GM23338 (cell line): ENCODE data around the gene EFCAB6. TPM values are rescaled to one million over a fixed set of nuclear protein-coding genes. Genes with fewer than 3 reads are reported as not detected.

Experiments
- ATAC-seq: fragments of 200-7000 bp; cut with Tn5 transposase; 3 replicates; pipeline ENCODE4 v1.9.1; 2020
- DNase-seq: peaks from one replicate; pipeline ENCODE4 v3.0.0-alpha.2; 2015; ENCODE audit warnings: low spot score
- H2AFZ ChIP-seq: fragments of 200-600 bp; sonication (generic); 2 replicates; pipeline ENCODE4 v1.8.0; 2016; ENCODE audit warnings: antibody characterized with exemption, mild to moderate bottlenecking, moderate library complexity
- H3F3A ChIP-seq: fragments of 200-600 bp; sonication (generic); replicated peaks from 2 replicates; pipeline ENCODE4 v1.8.0; 2017; ENCODE audit warnings: antibody characterized with exemption, mixed run types, low read depth
- H3K27ac ChIP-seq: fragments of 200-600 bp; sonication (generic); 2 replicates; pipeline ENCODE4 v1.6.1; 2016; ENCODE audit warnings: low read depth
- H3K27me3 ChIP-seq: fragments of 200-600 bp; sonication (generic); 2 replicates; pipeline ENCODE4 v1.8.0; 2016; ENCODE audit warnings: mild to moderate bottlenecking, mixed run types, moderate library complexity; ENCODE audit not compliant: insufficient read depth
- H3K36me3 ChIP-seq: fragments of 200-600 bp; sonication (generic); 2 replicates; pipeline ENCODE4 v1.8.0; 2016; ENCODE audit warnings: mild to moderate bottlenecking; ENCODE audit not compliant: insufficient read depth
- H3K4me1 ChIP-seq: fragments of 200-600 bp; sonication (generic); 2 replicates; pipeline ENCODE4 v1.8.0; 2016; ENCODE audit warnings: mild to moderate bottlenecking, moderate library complexity; ENCODE audit not compliant: insufficient read depth
- H3K4me2 ChIP-seq: fragments of 200-600 bp; sonication (generic); 2 replicates; pipeline ENCODE4 v1.7.1; 2017; ENCODE audit warnings: mixed run types
- H3K4me3 ChIP-seq: fragments of 200-600 bp; sonication (generic); 2 replicates; pipeline ENCODE4 v1.6.1; 2016; ENCODE audit warnings: mixed run types
- H3K79me2 ChIP-seq: fragments of 200-600 bp; sonication (generic); replicated peaks from 2 replicates; pipeline ENCODE4 v1.8.0; 2017; ENCODE audit warnings: mild to moderate bottlenecking; ENCODE audit not compliant: insufficient read depth
- H3K9me2 ChIP-seq: fragments of 200-600 bp; sonication (generic); 2 replicates; pipeline ENCODE4 v1.8.0; 2017; ENCODE audit not compliant: insufficient read depth
- H4K20me1 ChIP-seq: fragments of 200-600 bp; sonication (generic); replicated peaks from 2 replicates; pipeline ENCODE4 v1.8.0; 2017; ENCODE audit warnings: mild to moderate bottlenecking; ENCODE audit not compliant: insufficient read depth
- H3K27ac Mint-ChIP-seq: 2 replicates; pipeline ENCODE4 v1.8.0; 2020; ENCODE audit warnings: inconsistent platforms, mild to moderate bottlenecking, moderate library complexity, mixed read lengths
- H3K27me3 Mint-ChIP-seq: 3 replicates; pipeline ENCODE4 v1.8.0; 2022; ENCODE audit warnings: low read depth, mild to moderate bottlenecking, moderate library complexity, mixed read lengths, inconsistent platforms; ENCODE audit not compliant: insufficient read depth, poor library complexity
- H3K36me3 Mint-ChIP-seq: 3 replicates; pipeline ENCODE4 v1.8.0; 2021; ENCODE audit warnings: low read depth, mild to moderate bottlenecking, inconsistent platforms, moderate library complexity, mixed read lengths
- H3K4me1 Mint-ChIP-seq: 3 replicates; pipeline ENCODE4 v1.8.0; 2020; ENCODE audit warnings: mild to moderate bottlenecking, inconsistent platforms, mixed read lengths
- H3K4me3 Mint-ChIP-seq: 3 replicates; pipeline ENCODE4 v1.8.0; 2021; ENCODE audit warnings: moderate library complexity, mild to moderate bottlenecking, inconsistent platforms, mixed read lengths
- H3K9me3 Mint-ChIP-seq: 3 replicates; pipeline ENCODE4 v1.8.0; 2020; ENCODE audit warnings: moderate library complexity, mild to moderate bottlenecking, inconsistent platforms, mixed read lengths
- CREB1 ChIP-seq: fragments of 250-450 bp; sonication (Bioruptor Pico); IDR thresholded peaks from 2 replicates; pipeline ENCODE4 v1.5.0; 2020; ENCODE audit warnings: low read depth, mild to moderate bottlenecking, moderate library complexity
- ETS1 ChIP-seq: IDR thresholded peaks from 2 replicates; pipeline ENCODE4 v1.6.1; 2016; ENCODE audit warnings: antibody characterized with exemption
- EZH2 ChIP-seq: fragments of 200-600 bp; sonication (generic); IDR thresholded peaks from one replicate; pipeline ENCODE4 v1.8.0; 2017; ENCODE audit warnings: antibody characterized with exemption, mild to moderate bottlenecking, low read depth; ENCODE audit not compliant: unreplicated experiment
- JUNB ChIP-seq: IDR thresholded peaks from one replicate; pipeline ENCODE4 v1.6.1; 2016; ENCODE audit warnings: antibody characterized with exemption; ENCODE audit not compliant: unreplicated experiment
- POLR2AphosphoS5 ChIP-seq: IDR thresholded peaks from 2 replicates; pipeline ENCODE4 v1.6.1; 2016; ENCODE audit warnings: antibody characterized with exemption, low read depth
- REST ChIP-seq: IDR thresholded peaks from one replicate; pipeline ENCODE4 v1.6.1; 2018; ENCODE audit warnings: antibody characterized with exemption; ENCODE audit not compliant: unreplicated experiment
- STAT1 ChIP-seq: IDR thresholded peaks from one replicate; pipeline ENCODE4 v1.6.1; 2016; ENCODE audit warnings: antibody characterized with exemption; ENCODE audit not compliant: unreplicated experiment
- ZNF114 ChIP-seq: fragments of 250-450 bp; sonication (Bioruptor Pico); IDR thresholded peaks from 2 replicates; pipeline ENCODE4 v1.5.0; 2020; ENCODE audit warnings: mild to moderate bottlenecking, moderate library complexity
- ZNF331 ChIP-seq: fragments of 250-450 bp; sonication (Bioruptor Pico); IDR thresholded peaks from 2 replicates; pipeline ENCODE4 v1.5.0; 2020; ENCODE audit warnings: low read depth, mild to moderate bottlenecking, moderate library complexity
- polyA plus RNA-seq: library from polyadenylated mRNA; unstranded; fragments of >200 nt; fragmentation: Nextera tagmentation; extraction: Ambion mirVana; gene quantifications from 2 replicates; pipeline ENCODE4 v1.2.1, GENCODE V29; 2016
- total RNA-seq: library from RNA; depleted of rRNA; stranded (reverse); fragments of >200 nt; shearing (Covaris generic); gene quantifications from 2 replicates; pipeline ENCODE4 v1.2.3, GENCODE V29; 2014
- TF ChIP-seq, protein P1 (sequence below), 2 experiments: fragments of 200-600 bp in 1 of 2; sonication (generic) in 1 of 2; conservative IDR thresholded peaks; 2 replicates each; pipeline versions ENCODE4 v1.5.1 to v1.6.1; 2016 to 2017; ENCODE audit warnings: antibody characterized with exemption in 2 of 2, low read depth in 2 of 2, mild to moderate bottlenecking in 2 of 2, moderate library complexity in 1 of 2
- TF ChIP-seq, protein P2 (sequence below): fragments of 250-450 bp; sonication (Bioruptor Pico); IDR thresholded peaks from 2 replicates; pipeline ENCODE4 v1.5.0; 2020; ENCODE audit warnings: mild to moderate bottlenecking, moderate library complexity

EFCAB6 gene
- total and polyA plus RNA-seq, 2 experiments from 2014 or later, result 1.1 to 1.8 TPM

DNA sequence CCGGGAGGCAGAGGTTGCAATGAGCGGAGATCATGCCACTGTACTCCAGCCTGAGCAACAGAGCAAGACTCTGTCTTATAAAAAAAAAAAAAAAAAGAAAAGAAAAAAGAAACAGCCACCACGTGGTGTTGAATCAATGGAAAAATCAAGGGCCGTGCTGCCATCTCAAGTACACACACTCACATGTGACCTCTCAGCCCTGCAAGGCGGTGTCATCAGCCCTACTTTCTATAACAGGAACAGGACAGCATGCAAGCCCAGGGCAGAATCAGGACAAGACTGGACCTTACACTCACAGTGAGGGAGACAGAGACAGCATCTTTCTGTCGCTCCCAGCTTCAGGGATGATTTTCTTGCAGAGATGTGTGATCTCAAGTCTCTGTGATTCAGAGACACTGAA, 220.7 kb downstream of the EFCAB6 start:
- H3K27me3 Mint-ChIP-seq, result peaks cover 6% of the 10 kb centered on the region
- no peak overlapping the region for H3K4me3 Mint-ChIP-seq
- no peak overlapping the region for H3K4me3 ChIP-seq
- H3K4me2 ChIP-seq, result no peak overlapping the region
- H3K36me3 ChIP-seq, result no peaks in the 10 kb centered on the region
- no peak overlapping the region for H3K27ac Mint-ChIP-seq
- no peaks in the 10 kb centered on the region for H3K27me3 ChIP-seq
- H3K4me1 Mint-ChIP-seq, result no peaks in the 10 kb centered on the region
- no peak for ATAC-seq
- no peaks in the 10 kb centered on the region; the same call in 2 of the 3 replicates for H3K36me3 Mint-ChIP-seq
- no peaks in the 10 kb centered on the region for H3K4me1 ChIP-seq
- no peak overlapping the region for H2AFZ ChIP-seq
- H3K9me2 ChIP-seq, result no peaks in the 10 kb centered on the region
- no peak overlapping the region for H3K27ac ChIP-seq
- no peaks in the 10 kb centered on the region for H3K79me2 ChIP-seq
- no peak for DNase-seq
- no peaks in the 10 kb centered on the region for H3F3A ChIP-seq
- no peaks in the 10 kb centered on the region for H4K20me1 ChIP-seq
- H3K9me3 Mint-ChIP-seq, result 0 out of 3 replicates have a peak, but pooled peaks cover 3% of the 10 kb centered on the region
- no peak for TF ChIP-seq EZH2
- no peak for TF ChIP-seq STAT1
- TF ChIP-seq ZNF331 (CRISPR knock-in tag), result no peak
- TF ChIP-seq JUNB, result no peak
- no peak for TF ChIP-seq ZNF114 (CRISPR knock-in tag)
- TF ChIP-seq, protein P1, sequence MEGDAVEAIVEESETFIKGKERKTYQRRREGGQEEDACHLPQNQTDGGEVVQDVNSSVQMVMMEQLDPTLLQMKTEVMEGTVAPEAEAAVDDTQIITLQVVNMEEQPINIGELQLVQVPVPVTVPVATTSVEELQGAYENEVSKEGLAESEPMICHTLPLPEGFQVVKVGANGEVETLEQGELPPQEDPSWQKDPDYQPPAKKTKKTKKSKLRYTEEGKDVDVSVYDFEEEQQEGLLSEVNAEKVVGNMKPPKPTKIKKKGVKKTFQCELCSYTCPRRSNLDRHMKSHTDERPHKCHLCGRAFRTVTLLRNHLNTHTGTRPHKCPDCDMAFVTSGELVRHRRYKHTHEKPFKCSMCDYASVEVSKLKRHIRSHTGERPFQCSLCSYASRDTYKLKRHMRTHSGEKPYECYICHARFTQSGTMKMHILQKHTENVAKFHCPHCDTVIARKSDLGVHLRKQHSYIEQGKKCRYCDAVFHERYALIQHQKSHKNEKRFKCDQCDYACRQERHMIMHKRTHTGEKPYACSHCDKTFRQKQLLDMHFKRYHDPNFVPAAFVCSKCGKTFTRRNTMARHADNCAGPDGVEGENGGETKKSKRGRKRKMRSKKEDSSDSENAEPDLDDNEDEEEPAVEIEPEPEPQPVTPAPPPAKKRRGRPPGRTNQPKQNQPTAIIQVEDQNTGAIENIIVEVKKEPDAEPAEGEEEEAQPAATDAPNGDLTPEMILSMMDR (conservative IDR thresholded peaks at IDR 0.05; ENCODE audit: low read depth in 2 of 2), result no peak
- no peak for TF ChIP-seq ETS1
- TF ChIP-seq POLR2AphosphoS5, result no peak
- no peak for TF ChIP-seq CREB1 (CRISPR knock-in tag)
- no peak for TF ChIP-seq REST
- TF ChIP-seq, protein P2, sequence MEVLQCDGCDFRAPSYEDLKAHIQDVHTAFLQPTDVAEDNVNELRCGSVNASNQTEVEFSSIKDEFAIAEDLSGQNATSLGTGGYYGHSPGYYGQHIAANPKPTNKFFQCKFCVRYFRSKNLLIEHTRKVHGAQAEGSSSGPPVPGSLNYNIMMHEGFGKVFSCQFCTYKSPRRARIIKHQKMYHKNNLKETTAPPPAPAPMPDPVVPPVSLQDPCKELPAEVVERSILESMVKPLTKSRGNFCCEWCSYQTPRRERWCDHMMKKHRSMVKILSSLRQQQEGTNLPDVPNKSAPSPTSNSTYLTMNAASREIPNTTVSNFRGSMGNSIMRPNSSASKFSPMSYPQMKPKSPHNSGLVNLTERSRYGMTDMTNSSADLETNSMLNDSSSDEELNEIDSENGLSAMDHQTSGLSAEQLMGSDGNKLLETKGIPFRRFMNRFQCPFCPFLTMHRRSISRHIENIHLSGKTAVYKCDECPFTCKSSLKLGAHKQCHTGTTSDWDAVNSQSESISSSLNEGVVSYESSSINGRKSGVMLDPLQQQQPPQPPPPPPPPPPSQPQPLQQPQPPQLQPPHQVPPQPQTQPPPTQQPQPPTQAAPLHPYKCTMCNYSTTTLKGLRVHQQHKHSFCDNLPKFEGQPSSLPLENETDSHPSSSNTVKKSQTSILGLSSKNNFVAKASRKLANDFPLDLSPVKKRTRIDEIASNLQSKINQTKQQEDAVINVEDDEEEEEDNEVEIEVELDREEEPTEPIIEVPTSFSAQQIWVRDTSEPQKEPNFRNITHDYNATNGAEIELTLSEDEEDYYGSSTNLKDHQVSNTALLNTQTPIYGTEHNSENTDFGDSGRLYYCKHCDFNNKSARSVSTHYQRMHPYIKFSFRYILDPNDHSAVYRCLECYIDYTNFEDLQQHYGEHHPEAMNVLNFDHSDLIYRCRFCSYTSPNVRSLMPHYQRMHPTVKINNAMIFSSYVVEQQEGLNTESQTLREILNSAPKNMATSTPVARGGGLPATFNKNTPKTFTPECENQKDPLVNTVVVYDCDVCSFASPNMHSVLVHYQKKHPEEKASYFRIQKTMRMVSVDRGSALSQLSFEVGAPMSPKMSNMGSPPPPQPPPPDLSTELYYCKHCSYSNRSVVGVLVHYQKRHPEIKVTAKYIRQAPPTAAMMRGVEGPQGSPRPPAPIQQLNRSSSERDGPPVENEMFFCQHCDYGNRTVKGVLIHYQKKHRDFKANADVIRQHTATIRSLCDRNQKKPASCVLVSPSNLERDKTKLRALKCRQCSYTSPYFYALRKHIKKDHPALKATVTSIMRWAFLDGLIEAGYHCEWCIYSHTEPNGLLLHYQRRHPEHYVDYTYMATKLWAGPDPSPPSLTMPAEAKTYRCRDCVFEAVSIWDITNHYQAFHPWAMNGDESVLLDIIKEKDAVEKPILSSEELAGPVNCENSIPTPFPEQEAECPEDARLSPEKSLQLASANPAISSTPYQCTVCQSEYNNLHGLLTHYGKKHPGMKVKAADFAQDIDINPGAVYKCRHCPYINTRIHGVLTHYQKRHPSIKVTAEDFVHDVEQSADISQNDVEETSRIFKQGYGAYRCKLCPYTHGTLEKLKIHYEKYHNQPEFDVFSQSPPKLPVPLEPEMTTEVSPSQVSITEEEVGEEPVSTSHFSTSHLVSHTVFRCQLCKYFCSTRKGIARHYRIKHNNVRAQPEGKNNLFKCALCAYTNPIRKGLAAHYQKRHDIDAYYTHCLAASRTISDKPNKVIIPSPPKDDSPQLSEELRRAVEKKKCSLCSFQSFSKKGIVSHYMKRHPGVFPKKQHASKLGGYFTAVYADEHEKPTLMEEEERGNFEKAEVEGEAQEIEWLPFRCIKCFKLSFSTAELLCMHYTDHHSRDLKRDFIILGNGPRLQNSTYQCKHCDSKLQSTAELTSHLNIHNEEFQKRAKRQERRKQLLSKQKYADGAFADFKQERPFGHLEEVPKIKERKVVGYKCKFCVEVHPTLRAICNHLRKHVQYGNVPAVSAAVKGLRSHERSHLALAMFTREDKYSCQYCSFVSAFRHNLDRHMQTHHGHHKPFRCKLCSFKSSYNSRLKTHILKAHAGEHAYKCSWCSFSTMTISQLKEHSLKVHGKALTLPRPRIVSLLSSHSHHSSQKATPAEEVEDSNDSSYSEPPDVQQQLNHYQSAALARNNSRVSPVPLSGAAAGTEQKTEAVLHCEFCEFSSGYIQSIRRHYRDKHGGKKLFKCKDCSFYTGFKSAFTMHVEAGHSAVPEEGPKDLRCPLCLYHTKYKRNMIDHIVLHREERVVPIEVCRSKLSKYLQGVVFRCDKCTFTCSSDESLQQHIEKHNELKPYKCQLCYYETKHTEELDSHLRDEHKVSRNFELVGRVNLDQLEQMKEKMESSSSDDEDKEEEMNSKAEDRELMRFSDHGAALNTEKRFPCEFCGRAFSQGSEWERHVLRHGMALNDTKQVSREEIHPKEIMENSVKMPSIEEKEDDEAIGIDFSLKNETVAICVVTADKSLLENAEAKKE (CRISPR knock-in tag), result no peak
